H54 (cell line): Measurements from ENCODE around the gene KHK.
A peak's percentile ranks its signal among the peaks of the same experiment; 100 is the strongest.

ENCODE experiments used
- DNase-seq: peaks from one replicate; pipeline ENCODE4 v3.0.0; 2011; ENCODE audit warnings: low spot score, mixed read lengths; ENCODE audit not compliant: insufficient read length
- FAIRE-seq: peaks from 3 replicates; lab custom pipeline; 2011; peaks lifted over from hg19 to GRCh38; lab: Jason Lieb, UNC
- POLR2A ChIP-seq: IDR thresholded peaks from 2 replicates; pipeline ENCODE4 v1.6.1; 2011; ENCODE audit warnings: low read depth, mild to moderate bottlenecking, low read length

Gene KHK

DNA sequence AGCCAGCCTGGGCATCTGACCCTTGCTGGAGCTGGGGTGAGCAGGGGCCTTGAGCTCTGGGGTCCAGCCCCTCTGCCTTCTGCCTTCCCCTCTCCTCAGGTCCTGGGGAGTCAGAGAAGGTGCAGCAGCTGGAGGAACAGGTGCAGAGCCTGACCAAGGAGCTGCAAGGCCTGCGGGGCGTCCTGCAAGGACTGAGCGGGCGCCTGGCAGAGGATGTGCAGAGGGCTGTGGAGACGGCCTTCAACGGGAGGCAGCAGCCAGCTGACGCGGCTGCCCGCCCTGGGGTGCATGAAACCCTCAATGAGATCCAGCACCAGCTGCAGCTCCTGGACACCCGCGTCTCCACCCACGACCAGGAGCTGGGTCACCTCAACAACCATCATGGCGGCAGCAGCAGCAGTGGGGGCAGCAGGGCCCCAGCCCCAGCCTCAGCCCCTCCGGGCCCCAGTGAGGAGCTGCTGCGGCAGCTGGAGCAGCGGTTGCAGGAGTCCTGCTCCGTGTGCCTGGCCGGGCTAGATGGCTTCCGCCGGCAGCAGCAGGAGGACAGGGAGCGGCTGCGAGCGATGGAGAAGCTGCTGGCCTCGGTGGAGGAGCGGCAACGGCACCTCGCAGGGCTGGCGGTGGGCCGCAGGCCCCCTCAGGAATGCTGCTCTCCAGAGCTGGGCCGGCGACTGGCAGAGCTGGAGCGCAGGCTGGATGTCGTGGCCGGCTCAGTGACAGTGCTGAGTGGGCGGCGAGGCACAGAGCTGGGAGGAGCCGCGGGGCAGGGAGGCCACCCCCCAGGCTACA is 4.4 kb upstream of the KHK start:
- DNase-seq (no peak), FAIRE-seq (no peak)
- no peak for TF ChIP-seq POLR2A

DNA sequence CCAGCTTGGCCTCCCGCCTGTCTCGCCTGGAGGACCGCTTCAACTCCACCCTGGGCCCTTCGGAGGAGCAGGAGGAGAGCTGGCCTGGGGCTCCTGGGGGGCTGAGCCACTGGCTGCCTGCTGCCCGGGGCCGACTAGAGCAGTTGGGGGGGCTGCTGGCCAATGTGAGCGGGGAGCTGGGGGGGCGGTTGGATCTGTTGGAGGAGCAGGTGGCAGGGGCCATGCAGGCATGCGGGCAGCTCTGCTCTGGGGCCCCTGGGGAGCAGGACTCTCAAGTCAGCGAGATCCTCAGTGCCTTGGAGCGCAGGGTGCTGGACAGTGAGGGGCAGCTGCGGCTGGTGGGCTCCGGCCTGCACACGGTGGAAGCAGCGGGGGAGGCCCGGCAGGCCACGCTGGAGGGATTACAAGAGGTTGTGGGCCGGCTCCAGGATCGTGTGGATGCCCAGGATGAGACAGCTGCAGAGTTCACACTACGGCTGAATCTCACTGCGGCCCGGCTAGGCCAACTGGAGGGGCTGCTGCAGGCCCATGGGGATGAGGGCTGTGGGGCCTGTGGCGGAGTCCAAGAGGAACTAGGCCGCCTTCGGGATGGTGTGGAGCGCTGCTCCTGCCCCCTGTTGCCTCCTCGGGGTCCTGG is 3.7 kb upstream of the KHK start:
- no peak for FAIRE-seq

DNA sequence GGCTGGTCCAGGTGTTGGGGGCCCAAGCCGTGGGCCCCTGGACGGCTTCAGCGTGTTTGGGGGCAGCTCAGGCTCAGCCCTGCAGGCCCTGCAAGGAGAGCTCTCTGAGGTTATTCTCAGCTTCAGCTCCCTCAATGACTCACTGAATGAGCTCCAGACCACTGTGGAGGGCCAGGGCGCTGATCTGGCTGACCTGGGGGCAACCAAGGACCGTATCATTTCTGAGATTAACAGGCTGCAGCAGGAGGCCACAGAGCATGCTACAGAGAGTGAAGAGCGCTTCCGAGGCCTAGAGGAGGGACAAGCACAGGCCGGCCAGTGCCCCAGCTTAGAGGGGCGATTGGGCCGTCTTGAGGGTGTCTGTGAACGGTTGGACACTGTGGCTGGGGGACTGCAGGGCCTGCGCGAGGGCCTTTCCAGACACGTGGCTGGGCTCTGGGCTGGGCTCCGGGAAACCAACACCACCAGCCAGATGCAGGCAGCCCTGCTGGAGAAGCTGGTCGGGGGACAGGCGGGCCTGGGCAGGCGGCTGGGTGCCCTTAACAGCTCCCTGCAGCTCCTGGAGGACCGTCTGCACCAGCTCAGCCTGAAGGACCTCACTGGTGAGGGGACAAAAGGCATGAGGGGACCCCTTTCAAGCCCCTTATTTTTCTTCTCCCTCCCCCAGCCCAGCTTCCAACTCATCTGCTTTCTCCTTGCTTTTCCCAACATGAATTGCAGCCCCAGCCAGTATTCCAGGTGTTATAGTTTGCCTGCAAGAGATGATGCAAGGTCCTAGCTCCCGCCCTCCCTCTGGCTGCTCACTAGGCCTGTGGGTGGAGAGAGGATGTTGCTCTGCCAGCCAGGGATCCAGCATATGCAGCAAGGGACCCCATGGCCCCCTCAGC is 2.9 kb upstream of the KHK start:
- TF ChIP-seq POLR2A: no peak
- FAIRE-seq: no peak
- no peak for DNase-seq

More for the DNA sequence above, 3.7 kb upstream of the KHK start:
- no peak for TF ChIP-seq POLR2A
- DNase-seq: no peak

- no peak for TF ChIP-seq POLR2A
- FAIRE-seq: no peak
- DNase-seq: no peak
These were observed 2.1 kb upstream of the KHK start for GRCh38 chr2:27084297-27085061.

DNA sequence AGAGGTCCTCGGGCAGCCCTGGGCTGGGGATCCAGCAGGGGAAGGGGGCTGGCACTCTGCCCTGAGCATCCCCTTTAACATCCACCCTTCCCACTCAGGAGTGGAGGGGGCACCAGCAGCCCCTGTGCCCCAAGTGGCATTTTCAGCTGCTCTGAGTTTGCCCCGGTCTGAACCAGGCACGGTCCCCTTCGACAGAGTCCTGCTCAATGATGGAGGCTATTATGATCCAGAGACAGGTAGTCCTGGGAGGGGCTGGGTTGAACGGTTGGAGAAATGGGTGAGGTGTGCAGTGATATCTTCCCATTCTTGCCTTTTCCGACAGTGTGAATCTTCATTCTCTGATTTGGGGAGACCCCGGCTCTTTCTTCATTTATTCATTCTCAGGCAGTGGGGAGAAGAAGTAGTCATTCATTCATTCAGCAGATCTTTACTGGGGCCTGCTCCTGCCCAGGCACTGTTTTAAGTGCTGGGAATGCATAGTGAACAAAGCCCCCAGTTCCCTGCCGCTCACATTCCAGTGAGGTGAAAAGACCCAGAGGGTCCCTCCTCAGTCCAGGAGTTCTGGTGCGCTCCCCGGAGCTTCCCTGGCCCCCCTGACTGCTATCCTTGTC is 1.4 kb upstream of the KHK start:
- DNase-seq (no peak), FAIRE-seq (no peak)
- TF ChIP-seq POLR2A: no peak

GRCh38 chr2:27085673-27086089 is 891 bp upstream of the KHK start:
- peak; percentile 42; the same call in 1 of the 2 replicates for TF ChIP-seq POLR2A
- DNase-seq: peak; percentile 57

GRCh38 chr2:27086090-27086723 is 365 bp upstream of the KHK start:
- FAIRE-seq (no peak), DNase-seq (peak; percentile 98)
- TF ChIP-seq POLR2A: peak; percentile 44; the same call in 1 of the 2 replicates

More at GRCh38 chr2:27085673-27086089, 891 bp upstream of the KHK start:
- FAIRE-seq: no peak

GRCh38 chr2:27087823-27088410 is 1.3 kb downstream of the KHK start:
- FAIRE-seq (no peak), DNase-seq (no peak)
- TF ChIP-seq POLR2A: no peak

DNA sequence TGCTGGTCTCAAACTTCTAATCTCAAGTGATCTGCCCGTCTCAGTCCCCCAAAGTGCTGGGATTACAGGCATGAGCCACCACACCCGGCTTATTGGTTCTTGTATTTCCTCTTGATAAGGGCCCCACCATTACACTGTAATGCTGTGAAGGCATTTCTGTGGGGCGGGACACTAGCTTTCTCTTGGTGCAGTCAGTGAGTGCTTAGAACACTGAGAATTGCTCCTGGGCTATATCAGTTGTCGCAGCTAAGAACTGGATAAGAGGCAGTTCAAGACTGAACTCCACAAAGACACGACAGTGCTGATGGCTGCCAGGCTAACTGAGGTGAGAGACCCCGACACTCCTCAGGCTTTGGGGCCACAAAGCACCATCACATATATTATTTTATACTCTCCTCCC is 2.1 kb downstream of the KHK start:
- DNase-seq (no peak), FAIRE-seq (no peak)
- TF ChIP-seq POLR2A: no peak

GRCh38 chr2:27089111-27089954 is 2.8 kb downstream of the KHK start:
- no peak for FAIRE-seq
- no peak for TF ChIP-seq POLR2A
- DNase-seq: no peak
